Stomach smooth muscle (tissue), 2 donors: ENCODE results near the gene MYBPHL.
A peak's percentile ranks its signal among the peaks of the same experiment; 100 is the strongest.
"Not testable (repeated sequence)": the region's sequence is repeated elsewhere in the genome, so short reads cannot be mapped to it uniquely, and the experiment has no call there.

Experiments
- H3K27ac ChIP-seq: one replicate; pipeline ENCODE4 v1.7.0; 2013; ENCODE audit warnings: mild to moderate bottlenecking, low read length, inconsistent platforms
- H3K27me3 ChIP-seq, 2 donors: one replicate each; pipeline ENCODE4 v1.7.0; 2013; ENCODE audit warnings: low read length in 2 of 2; ENCODE audit not compliant: insufficient read depth in 2 of 2, control insufficient read depth in 1 of 2
- H3K36me3 ChIP-seq, 2 donors: one replicate each; pipeline ENCODE4 v1.7.0; 2013; ENCODE audit warnings: low read length in 2 of 2; ENCODE audit not compliant: control insufficient read depth in 2 of 2, insufficient read depth in 2 of 2
- H3K4me1 ChIP-seq: one replicate; pipeline ENCODE4 v1.7.0; 2013; ENCODE audit warnings: low read length; ENCODE audit not compliant: control insufficient read depth, insufficient read depth
- H3K4me3 ChIP-seq, 2 donors: one replicate each; pipeline ENCODE4 v1.7.0; 2013; ENCODE audit warnings: low read length in 2 of 2
- H3K9ac ChIP-seq, 2 donors: one replicate each; pipeline ENCODE4 v1.7.0; 2013; ENCODE audit warnings: low read length in 2 of 2, mild to moderate bottlenecking in 1 of 2
- H3K9me3 ChIP-seq, 2 donors: one replicate each; pipeline ENCODE4 v1.7.0; 2013; ENCODE audit warnings: low read length in 2 of 2; ENCODE audit not compliant: control insufficient read depth in 2 of 2
- donor health status: healthy.
- donor health status: Pancreatic carcinoma.

The MYBPHL gene

DNA sequence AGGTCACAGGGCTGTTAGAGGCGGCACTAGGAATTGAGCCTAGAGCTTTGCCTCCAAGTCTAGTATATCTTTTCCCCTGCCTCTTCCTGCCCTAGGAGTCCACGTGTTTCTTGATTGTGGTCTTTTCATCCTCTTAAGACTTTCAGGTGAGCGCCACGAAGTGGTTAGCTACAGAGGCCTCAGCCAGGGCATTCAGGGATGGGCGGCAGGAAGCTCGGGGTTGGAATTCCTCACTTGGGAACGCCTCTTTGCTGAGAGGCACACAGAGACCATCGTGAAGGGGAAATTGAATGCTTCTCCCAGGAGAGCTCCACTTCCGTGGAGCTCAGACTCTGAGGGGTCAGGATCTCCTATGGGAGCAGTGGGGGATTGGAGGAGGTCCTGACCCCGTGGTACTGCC lies 820 bp downstream of the MYBPHL start:
- not testable (repeated sequence) for H3K36me3 ChIP-seq, H3K9me3 ChIP-seq, H3K27ac ChIP-seq, H3K27me3 ChIP-seq, H3K9ac ChIP-seq, H3K4me3 ChIP-seq
- peaks cover 26% of the 10 kb centered on the region for H3K4me1 ChIP-seq

DNA sequence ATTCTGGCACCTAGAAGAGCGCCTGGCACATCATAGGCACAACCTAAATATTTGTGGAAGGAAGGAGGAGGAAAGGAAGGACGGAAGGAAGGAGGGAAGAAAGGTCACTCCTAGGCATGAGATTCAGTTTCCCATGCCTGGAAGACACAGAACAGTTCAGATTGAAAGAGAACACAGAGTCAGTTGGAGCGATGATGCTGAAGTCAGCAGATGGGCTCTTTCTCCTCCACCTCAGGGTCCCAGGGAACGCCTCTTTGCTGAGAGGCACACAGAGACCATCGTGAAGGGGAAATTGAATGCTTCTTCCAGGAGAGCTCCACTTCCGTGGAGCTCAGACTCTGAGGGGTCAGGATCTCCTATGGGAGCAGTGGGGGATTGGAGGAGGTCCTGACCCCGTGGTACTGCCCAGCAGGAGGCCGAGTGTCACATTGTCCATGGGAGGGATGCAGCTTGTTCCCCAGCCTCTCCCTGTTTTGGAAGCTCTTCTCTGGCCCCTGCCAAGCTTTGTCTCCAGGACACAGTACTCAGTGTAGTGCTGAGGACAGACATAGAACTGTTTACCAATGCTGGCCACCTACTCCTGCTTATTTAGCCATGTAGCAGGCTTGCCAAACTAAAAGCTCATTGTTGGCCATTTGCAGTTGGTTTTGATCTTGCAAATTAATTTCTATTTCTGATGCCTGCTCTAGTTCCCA lies 2.4 kb downstream of the MYBPHL start:
- Histone ChIP-seq H3K27ac (no peak overlapping the region), H3K9me3 (no peaks in the 10 kb centered on the region), H3K4me3 (no peak overlapping the region), H3K9ac (no peak overlapping the region), H3K4me1 (peaks cover 33% of the 10 kb centered on the region), H3K27me3 (no peaks in the 10 kb centered on the region), H3K36me3 (no peaks in the 10 kb centered on the region)

DNA sequence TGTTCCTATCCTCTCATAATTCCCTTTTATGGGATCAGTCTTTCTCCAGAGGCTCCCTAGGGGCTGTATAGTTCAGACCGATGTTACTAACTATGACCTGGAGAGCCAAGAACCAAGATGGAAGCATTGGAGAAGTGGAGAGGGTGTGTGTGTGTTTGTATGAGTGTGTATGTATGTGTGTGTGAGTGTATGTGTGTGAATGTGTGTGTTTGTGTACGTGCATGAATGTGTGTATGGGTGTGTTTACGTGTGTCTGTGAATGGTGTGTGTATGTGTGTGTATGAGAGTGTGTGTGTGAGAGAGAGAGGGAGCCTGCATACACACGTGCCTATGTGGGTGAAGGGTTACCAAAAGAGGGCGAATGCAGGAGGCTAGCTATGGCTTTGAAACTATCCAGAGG lies 4.9 kb downstream of the MYBPHL start:
- Histone ChIP-seq H3K9me3 (no peaks in the 10 kb centered on the region), H3K36me3 (no peaks in the 10 kb centered on the region), H3K9ac (no peak overlapping the region), H3K4me1 (peaks cover 37% of the 10 kb centered on the region), H3K27ac (no peak overlapping the region), H3K27me3 (peaks cover 0 to 2% of the 10 kb centered on the region in 2 donors), H3K4me3 (no peak overlapping the region)

DNA sequence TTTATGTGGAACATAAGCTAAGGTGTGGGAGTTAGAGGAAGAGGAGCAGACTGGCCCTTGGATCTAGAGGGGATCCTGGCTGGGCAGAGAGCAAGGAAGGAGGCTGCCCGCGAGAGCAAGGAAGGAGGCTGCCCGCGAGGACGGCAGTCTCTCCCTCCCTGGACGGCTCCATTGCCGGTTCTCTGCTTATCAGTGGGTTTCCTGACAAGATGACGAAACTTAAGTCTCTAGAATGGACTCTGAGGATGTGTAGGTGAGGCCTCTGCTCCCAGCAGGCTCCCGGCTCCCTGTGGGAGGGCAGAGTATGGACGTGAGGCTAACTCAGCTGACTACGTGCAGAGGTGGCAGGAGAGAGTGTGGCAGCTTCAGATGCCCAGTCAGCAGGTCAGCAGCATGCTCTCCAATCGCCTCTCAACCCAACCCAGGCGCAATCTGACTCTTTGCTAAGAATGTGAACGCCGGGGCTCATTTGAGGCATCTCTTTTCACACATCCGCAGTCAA lies 6.1 kb downstream of the MYBPHL start:
- Histone ChIP-seq H3K4me1 (peaks cover 30% of the 10 kb centered on the region), H3K9me3 (no peaks in the 10 kb centered on the region), H3K9ac (no peak overlapping the region), H3K36me3 (no peaks in the 10 kb centered on the region), H3K4me3 (no peak overlapping the region), H3K27ac (no peak overlapping the region), H3K27me3 (peaks cover 0 to 2% of the 10 kb centered on the region in 2 donors)

DNA sequence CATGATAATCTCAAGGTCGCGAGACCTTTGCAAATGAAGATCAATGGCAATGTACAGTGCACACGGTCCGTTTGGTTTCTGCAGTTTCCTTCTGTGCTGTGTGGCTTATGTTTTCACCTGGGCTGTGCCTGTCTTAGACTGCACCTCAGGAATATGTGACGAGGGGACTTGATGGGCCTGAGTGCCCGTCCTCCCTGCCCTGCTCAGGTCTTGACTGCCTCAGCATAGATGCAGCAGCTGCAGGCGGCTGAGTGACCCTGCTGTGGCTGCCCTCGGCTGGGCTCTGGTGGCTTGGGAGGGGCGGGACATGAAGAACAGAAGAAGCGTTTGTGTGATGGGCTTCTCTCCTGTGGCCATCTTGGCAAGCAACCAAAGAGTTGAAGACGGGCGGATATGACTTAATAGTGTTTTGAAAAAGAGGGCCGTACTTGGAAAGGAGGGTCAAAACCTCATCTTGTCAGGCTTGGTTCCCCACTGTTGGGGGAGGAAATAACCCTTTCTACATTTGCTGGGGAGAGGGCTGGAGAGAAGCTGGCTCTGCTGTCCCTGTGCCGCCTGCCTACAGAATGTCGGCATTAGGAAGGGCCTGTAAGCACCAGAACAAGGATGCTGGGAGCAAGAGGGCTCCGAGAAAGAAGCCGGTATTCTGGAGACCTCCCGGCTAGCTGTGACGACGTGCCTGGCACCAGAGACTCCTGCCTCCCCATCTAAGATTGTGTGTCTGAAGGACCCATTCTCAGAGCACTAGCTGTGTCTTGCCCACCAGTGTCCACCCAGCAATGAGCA lies 7.1 kb downstream of the MYBPHL start:
- Histone ChIP-seq H3K27ac (peak overlapping the region; percentile 31), H3K9me3 (no peaks in the 10 kb centered on the region), H3K27me3 (peaks cover 0 to 2% of the 10 kb centered on the region in 2 donors), H3K9ac (no peak overlapping the region), H3K36me3 (no peaks in the 10 kb centered on the region), H3K4me3 (no peak overlapping the region), H3K4me1 (peaks cover 25% of the 10 kb centered on the region)

DNA sequence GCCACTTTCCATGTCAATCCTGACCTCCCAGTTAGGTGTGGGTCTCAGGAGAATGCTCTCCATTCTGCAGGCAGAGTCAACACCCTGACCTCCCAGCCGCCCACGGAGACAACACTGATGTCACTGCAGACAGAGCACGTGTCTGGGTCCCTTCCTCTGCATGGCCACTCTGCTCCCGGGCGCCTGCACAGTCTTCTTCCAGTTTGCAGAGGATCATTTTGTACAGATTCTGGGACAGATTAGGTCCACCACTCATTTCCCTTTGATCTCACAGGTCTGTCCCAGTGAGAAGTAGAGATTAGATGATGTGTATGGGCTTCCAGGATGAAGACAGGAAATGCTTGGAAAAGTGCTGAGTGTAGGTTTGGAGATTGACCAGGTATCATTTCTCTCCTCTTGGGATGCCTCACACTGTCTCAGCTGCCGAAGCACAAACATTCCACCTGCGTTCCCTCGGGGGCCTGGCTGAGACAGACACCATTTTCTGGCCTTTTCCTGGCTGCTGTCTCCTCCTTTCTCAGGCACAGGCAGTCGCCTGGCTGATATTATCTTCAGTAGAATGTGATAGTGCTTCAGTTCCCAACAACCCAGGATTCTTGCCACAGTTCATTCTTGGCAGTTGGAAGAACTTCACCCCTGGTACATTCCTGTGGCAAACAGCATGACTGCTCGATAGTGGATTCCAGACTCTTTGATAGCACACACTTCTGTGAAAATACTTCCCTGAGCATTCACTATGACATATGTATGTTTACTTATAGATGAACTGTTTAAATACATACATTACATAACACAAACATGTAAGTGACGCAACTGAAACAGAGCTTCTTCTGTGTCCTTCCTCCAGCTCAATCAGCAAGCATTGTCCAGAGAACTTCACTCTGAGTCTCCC lies 7.9 kb downstream of the MYBPHL start:
- Histone ChIP-seq H3K4me3 (peak overlapping the region in 1 of 2 donors; percentile 40), H3K36me3 (no peaks in the 10 kb centered on the region), H3K9ac (peak overlapping the region in 1 of 2 donors; percentile 21), H3K9me3 (no peaks in the 10 kb centered on the region), H3K4me1 (peaks cover 22% of the 10 kb centered on the region), H3K27me3 (peaks cover 0 to 2% of the 10 kb centered on the region in 2 donors), H3K27ac (peak overlapping the region; percentile 31)

DNA sequence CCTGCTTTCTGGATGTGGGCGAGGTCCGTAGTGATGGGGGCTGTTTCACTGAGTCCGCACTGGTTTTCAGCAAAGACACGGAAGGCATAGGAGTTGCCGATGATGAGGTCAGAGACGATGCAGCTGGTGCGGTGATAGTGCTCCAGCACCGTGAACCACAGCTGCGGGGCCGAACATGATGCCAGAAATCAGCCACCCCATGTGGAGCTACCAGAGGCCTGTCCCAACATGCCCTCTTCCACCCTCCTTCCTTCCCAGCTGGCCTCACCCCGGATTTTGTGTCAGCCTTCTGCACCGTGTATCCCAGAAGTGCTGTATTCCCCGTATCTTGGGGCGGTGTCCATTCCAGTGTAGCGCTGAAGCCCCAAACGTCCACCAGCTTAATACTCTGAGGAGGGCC lies 10.0 kb downstream of the MYBPHL start:
- Histone ChIP-seq H3K9me3 (no peaks in the 10 kb centered on the region), H3K4me3 (no peak overlapping the region), H3K4me1 (peaks cover 20% of the 10 kb centered on the region), H3K36me3 (no peaks in the 10 kb centered on the region), H3K27ac (no peak overlapping the region), H3K9ac (no peak overlapping the region), H3K27me3 (peaks cover 0 to 2% of the 10 kb centered on the region in 2 donors)

DNA sequence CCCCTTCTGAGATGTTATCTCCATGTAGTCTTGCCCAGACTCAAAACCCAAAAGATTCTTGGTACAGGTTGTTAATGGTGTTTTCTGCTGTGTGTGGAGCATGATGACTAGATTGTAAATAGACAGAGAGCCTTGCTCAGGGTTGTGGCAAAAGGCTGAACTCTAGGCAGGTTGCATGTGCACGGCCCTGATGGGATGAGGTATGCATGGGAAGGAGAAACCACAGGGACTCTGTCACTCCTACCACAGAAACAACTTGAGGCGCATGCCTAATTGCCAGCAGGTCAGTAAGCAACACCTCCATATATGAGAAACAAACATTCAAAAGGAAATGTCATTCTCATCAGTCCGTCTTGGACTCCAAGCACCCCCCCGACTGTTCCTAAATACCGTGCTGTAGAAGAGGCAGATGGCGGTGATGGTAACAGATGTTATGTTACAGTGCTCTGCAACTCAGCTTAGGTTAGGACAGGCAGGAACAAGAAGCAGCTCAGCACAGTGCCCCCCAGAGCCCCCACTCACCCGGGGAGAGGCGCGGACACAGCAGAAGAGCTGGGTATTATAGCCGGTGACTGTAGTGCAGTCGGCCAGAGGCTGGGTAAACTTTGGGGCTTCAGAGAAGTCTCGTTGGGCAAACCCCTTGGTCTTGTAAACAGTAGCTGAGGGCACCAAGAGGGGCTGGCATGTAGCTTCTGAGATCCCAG lies 10.9 kb downstream of the MYBPHL start:
- peaks cover 20% of the 10 kb centered on the region for H3K4me1 ChIP-seq
- peaks cover 0 to 2% of the 10 kb centered on the region in 2 donors for H3K27me3 ChIP-seq
- no peak overlapping the region for H3K4me3 ChIP-seq
- H3K9me3 ChIP-seq: no peaks in the 10 kb centered on the region
- no peaks in the 10 kb centered on the region for H3K36me3 ChIP-seq
- H3K9ac ChIP-seq: no peak overlapping the region
- H3K27ac ChIP-seq: no peak overlapping the region

DNA sequence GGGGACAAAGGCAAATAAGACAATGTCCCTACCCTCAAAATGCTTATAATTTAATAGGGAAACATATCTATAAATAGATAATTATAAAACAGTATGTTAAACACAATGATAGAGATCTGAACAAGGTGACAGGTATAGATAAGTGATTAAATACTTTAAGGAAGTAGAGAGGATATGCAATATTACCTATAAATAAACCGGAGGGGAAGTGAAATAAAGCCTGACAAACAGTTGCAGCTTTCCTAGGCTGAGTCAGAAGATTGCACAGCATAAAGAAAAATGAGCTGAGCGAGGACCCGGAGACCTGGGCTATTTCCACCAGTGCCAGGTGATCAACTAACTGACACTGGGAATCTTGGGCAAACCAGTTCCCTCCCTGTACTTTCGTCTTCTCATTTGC lies 12.3 kb downstream of the MYBPHL start:
- Histone ChIP-seq H3K27ac (no peak overlapping the region), H3K4me3 (no peak overlapping the region), H3K4me1 (peaks cover 13% of the 10 kb centered on the region), H3K27me3 (peaks cover 0 to 2% of the 10 kb centered on the region in 2 donors), H3K36me3 (no peaks in the 10 kb centered on the region), H3K9me3 (no peaks in the 10 kb centered on the region), H3K9ac (no peak overlapping the region)

DNA sequence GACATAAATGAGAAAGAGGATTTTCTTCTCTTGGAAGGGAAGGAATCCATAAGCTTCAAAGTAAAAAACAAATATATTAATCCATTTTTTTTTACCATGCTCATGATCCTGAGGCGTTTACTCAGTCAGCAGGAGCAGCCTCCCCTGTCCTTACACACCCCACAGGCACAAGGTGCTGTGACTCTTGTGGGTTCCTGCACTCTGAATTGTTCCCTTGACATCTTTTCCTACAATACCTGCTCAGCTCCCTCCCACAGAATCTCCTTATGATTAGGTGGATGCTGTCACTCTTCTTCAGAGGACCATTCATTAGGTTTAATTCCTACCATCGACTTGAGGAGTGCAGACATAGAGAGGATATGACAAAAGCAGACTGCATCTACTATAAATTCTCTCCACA lies 13.8 kb downstream of the MYBPHL start:
- Histone ChIP-seq H3K4me1 (no peaks in the 10 kb centered on the region), H3K36me3 (no peaks in the 10 kb centered on the region), H3K27me3 (peaks cover 0 to 2% of the 10 kb centered on the region in 2 donors), H3K27ac (no peak overlapping the region), H3K4me3 (no peak overlapping the region), H3K9ac (no peak overlapping the region), H3K9me3 (no peaks in the 10 kb centered on the region)
